Measurements from ENCODE around the gene PRAMEF17.
"Not testable (repeated sequence)": the region's sequence is repeated elsewhere in the genome, so short reads cannot be mapped to it uniquely, and the experiment has no call there.

DNA sequence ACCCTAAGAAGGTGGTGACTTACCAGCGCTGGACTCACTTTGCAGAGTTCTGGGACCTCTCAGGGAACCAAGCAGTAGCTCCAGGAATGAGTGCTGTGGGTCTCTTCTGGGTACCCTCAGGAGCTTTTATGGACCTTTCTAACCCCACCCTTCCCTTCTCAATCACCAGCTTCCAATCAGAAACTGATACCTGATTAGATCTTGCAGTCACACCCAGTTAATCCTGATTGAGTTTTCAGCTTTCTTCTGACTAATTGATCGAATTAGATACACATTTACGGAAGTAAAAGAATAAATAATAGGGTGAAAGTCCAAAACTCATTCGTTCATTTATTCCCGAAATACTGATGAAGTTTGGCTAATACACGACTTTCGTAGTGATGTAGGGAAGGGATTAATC lies 42.4 kb upstream of the PRAMEF17 start, which contains the start of gene PRAMEF14:
- TF ChIP-seq CTCF (conservative IDR thresholded peaks at IDR 0.05; ENCODE audit: low read depth, low read length); EZH2 (IDR thresholded peaks at IDR 0.05; ENCODE audit: borderline replicate concordance, low read depth, low read length, poor library complexity, severe bottlenecking): not testable (repeated sequence)
